Coronary artery (tissue), 2 donors: Measurements from ENCODE around the gene TMPRSS9.

Source experiments
- DNase-seq: peaks from one replicate; pipeline ENCODE4 v3.0.0-alpha.2; 2017; ENCODE audit warnings: low spot score
- H3K27ac ChIP-seq, 2 donors: fragments of 200-600 bp; sonication (generic); one replicate each; pipeline ENCODE4 v1.5.1; 2016 to 2019
- H3K4me3 ChIP-seq: fragments of 200-600 bp; sonication (generic); 2 replicates; pipeline ENCODE4 v1.5.1; 2016; ENCODE audit warnings: mild to moderate bottlenecking, moderate library complexity
- TF ChIP-seq, protein P1 (sequence below): fragments of 200-600 bp; sonication (generic); IDR thresholded peaks from one replicate; pipeline ENCODE4 v1.5.1; 2019; ENCODE audit warnings: antibody characterized with exemption

TMPRSS9 gene

DNA sequence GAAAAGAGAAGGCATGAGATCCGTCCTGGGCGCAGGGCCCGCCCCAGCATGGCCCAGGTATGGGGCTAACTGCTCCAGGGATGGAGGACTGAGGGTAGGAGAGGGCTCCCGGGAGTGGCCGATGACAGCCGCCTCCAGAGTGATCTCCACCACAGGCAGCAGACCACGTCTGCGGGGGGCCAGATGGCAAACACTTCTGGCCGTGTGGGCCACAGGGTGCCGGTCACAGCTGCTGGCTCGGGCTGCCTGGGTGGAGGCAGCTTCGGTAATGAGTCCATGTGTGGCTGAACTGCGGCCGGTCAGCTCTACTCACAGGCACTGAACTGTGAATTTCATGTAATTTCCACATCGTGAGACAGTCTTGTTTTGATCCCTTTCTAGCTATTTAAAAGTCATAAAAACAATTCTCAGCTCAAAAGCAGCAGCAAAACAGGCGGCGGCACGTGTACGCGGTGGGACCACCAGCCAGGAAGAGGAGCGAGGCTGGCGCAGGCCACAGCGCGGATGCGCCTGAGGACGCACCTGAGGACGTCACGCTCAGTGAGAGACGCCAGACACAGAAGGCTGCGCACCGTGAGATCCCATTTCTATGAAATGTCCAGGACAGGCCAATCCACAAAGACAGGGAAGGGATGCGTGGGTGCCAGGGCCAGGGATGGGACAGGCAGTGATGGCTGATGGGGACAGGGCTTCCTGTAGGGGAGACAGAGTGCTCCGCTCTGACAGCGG is 35.7 kb upstream of the TMPRSS9 start:
- no peak overlapping the region for H3K27ac ChIP-seq
- H3K4me3 ChIP-seq = no peak overlapping the region
- TF ChIP-seq, protein P1, sequence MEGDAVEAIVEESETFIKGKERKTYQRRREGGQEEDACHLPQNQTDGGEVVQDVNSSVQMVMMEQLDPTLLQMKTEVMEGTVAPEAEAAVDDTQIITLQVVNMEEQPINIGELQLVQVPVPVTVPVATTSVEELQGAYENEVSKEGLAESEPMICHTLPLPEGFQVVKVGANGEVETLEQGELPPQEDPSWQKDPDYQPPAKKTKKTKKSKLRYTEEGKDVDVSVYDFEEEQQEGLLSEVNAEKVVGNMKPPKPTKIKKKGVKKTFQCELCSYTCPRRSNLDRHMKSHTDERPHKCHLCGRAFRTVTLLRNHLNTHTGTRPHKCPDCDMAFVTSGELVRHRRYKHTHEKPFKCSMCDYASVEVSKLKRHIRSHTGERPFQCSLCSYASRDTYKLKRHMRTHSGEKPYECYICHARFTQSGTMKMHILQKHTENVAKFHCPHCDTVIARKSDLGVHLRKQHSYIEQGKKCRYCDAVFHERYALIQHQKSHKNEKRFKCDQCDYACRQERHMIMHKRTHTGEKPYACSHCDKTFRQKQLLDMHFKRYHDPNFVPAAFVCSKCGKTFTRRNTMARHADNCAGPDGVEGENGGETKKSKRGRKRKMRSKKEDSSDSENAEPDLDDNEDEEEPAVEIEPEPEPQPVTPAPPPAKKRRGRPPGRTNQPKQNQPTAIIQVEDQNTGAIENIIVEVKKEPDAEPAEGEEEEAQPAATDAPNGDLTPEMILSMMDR = no peak
- no peak for DNase-seq

DNA sequence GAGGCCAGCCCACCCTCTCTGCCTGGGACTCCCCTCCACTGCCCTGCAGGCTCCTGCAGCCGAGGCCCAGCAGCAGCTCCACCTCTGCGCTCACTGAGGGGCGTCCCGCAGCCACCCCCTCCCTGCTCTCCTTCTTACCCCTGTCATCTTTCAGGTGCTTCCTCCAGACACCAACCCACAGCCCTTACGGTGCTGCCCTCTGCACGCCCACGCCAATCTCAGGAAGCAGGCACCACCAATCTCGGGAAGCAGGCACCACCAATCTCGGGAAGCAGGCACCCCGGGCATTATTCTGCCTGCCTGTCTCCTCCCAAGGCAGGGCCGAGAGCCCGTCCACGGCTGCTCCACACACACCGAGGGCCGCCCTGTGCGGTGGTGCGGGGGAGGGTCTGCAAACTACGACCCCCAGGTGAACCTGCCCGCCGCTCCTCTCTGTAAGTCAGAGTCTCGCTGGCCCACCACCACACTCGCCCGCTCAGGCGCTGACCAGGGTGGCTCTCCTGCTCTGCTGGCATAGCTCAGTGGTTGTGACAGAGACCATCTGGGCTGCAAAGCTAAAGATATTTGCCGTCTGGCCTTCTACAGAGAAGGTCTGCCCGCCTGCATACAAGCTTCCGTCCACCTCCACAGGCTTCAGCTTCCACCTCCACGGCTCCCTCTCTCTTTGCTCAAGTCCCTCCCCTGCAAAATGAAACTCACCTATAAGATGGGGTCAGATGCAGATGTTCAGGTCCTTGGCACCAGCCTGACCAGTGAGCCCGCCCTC is 34.6 kb upstream of the TMPRSS9 start:
- Histone ChIP-seq H3K4me3 (no peak overlapping the region), H3K27ac (no peak overlapping the region)
- TF ChIP-seq, protein P1 = no peak
- DNase-seq = no peak

DNA sequence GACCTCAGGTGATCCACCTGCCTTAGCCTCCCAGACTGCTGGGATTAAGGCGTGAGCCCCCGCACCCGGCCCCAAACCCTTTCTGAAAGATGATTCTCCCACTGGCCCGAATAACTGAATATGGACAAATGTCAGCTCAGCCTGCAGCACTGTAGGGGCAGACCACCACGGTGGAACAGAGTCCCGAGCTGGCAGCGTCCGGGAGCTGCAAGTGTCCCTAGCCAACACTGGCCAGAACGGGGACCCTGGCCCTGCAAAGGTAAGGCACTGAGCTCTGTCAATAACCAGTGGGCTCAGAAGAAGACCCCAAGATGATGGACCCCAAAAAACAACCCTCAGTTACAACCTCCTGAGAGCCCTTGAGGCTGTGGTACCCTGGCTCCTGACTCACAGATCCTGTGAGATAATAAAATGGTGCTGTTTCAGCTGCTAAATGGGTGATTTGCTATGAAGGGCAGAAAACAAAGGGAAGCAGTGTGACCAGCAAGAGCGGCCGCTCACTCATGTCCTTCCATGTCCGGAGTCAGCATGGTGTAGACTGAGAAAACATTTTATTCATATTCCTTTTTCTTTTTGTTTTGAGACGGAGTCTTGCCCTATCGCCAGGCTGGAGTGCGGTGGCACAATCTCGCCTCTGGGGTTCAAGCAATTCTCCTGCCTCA is 33.2 kb upstream of the TMPRSS9 start:
- H3K27ac ChIP-seq = no peak overlapping the region
- no peak for DNase-seq
- H3K4me3 ChIP-seq = no peak overlapping the region
- TF ChIP-seq, protein P1 = no peak

DNA sequence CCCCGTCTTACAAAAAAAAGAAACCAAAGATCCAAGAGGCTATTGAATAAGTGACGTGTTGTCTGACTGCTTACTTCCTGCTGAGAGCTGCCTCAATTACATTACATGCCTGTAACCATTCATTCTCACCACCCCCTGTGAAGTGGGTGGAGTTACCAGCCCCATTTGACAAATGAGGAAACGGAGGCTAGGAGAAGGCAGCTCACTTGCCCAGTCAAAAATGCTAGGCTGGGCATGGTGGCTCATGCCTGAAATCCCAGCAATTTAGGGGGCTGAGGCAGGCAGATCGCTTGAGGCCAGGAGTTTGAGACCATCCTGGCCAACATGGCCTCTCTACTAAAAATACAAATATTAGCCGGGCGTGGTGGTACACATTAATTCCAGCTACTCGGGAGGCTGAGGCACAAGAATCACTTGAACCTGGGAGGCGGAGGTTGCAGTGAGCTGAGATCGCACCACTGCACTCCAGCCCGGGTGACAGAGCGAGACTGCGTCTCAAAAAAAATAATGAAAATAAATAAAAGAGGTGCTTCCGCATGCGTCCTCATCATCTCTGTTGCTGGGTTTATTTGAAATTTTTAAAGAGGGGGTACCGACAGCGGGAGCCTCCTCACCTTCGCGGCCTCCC is 32.2 kb upstream of the TMPRSS9 start:
- DNase-seq = no peak
- TF ChIP-seq, protein P1 = no peak
- peak overlapping the region; percentile 58 to 83 for H3K27ac ChIP-seq
- H3K4me3 ChIP-seq = peak overlapping the region; percentile 97

DNA sequence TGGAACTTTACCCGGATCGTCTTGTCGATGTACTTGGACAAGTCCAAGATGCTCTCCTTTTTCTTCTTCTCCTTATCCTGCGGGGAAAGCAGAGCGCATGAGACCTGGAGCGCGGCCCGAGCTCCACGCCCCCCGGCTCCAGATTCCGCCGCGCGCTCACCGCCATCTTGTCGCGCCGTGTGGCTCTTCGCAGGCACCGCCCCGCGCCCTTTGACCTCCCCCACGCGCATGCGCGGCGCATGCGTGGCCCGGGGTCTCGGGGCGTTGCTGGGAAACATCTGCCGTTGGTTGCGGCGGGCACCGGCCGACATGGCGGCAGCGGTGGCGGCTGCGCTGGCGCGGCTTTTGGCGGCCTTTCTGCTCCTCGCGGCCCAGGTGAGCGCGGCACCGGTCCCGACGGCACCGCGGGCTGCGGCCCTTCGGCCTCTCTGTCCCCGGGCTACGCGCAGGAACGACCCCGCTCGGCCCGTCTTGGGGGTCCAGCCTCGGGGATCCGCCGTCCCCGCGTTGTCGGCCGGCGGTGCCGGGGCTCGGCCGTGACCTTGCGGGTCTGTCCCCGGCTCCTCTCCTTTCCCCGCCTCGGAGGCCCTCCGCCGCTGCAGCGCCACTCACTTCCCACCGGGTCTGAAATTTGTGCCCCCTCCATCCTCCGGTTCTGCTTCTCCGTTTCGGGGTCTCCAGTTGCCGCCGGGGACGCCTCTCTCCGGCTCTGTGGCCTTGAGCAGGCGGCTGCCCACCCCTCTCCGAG is 31.5 kb upstream of the TMPRSS9 start, which contains the start of the genes LSM7 and SPPL2B:
Gene LSM7 (minus strand): TSS at position 186 of the 748 bp plus-strand sequence. CDS start 20 bp downstream, at position 166.
Gene SPPL2B (plus strand): TSS at position 284 of the 748 bp plus-strand sequence. CDS start 26 bp downstream, at position 310.
- Histone ChIP-seq H3K27ac (peak within 1 kb of the TSS; percentile 58 to 83), H3K4me3 (peak within 1 kb of the TSS; percentile 97)
- TF ChIP-seq, protein P1 = no peak
- DNase-seq = peak; percentile 88

DNA sequence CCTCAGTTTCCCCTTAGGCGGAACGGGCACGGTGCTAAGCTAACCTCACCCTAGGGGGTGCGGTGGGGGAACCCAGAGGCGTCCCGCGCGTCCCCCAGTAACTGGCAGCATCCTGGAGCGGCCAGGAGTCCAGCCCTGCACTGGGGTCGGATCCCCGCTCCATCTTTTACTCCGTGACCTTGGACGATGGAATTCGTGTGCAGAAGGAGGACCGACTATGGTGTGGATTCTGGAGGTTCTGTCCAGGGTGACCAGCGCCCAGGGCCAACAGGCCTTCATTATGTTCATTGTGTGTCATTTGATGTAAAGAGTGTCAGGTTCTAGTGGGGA is 31.0 kb upstream of the TMPRSS9 start:
- no peak for DNase-seq
- H3K4me3 ChIP-seq = peak overlapping the region; percentile 97
- TF ChIP-seq, protein P1 = no peak
- peak overlapping the region in 1 of 2 donors; percentile 83 for H3K27ac ChIP-seq
